HG03457 (cell line): ENCODE measurements around the gene FCRLB.
A peak's percentile ranks its signal among the peaks of the same experiment; 100 is the strongest.
"Not testable (repeated sequence)": the region's sequence is repeated elsewhere in the genome, so short reads cannot be mapped to it uniquely, and the experiment has no call there.

Experiments used
- ATAC-seq: cut with Tn5 transposase; IDR thresholded peaks from one replicate; pipeline ENCODE4 v1.9.1; 2021; ENCODE audit warnings: moderate number of reproducible peaks; ENCODE audit not compliant: unreplicated experiment

FCRLB gene

GRCh38 chr1:161739865-161740566, 18.7 kb downstream of the FCRLB start:
- no peak for ATAC-seq

- no peak for ATAC-seq
Observed at GRCh38 chr1:161740921-161741320, 19.6 kb downstream of the FCRLB start.

DNA sequence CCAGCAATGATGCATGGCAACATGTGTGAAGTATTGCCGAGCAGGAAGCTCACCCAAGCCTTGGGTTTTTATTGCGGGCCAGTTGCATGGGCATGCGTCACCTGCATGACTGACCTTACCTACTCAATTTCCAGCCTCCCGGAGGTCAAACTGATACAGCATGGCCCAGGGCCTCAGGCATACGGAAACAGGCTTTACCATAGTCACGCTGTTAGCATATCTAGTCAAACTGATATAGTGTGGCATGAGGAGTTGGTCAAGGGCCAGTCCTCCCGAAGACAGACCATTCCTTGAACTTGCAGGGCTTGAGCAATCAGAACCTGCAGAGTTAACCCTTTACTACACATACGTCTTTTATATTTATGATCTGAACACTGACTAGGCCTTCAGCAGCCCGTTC, 21.9 kb downstream of the FCRLB start:
- no peak for ATAC-seq

- ATAC-seq, result no peak
Observed at GRCh38 chr1:161747801-161748200, 26.5 kb downstream of the FCRLB start.

DNA sequence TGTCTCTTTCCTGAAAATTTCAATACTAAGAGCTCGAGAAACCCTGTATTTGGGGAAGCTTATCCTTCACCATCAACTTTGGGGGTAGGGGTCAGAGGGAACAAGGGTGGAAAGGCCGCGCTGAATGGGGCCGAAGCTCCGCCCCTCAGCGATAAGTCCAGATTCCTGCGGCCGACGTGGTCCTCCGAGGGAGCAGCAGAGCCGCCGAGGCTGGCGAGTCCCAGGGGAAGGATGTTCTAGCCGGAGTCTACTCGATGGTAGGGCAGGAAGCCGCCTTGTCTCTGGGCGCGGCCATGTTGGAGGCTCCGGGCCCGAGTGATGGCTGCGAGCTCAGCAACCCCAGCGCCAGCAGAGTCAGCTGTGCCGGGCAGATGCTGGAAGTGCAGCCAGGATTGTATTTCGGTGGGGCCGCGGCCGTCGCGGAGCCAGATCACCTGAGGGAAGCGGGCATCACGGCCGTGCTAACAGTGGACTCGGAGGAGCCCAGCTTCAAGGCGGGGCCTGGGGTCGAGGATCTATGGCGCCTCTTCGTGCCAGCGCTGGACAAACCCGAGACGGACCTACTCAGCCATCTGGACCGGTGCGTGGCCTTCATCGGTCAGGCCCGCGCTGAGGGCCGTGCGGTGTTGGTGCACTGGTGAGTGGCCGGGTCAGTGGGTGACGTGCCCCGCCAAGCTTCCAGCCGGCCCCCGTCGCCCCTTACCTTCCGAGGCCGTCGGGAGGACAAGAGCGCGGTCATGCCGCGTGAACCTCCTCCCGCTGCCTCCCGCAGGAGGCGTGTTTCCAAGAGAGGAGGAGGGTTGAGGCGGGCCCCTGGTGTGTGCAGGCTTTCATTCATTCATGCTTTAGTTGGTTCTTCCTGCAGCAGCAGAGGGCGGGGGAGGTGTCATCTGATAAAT, 28.4 kb downstream of the FCRLB start, which contains the start of gene DUSP12:
DUSP12 (plus strand) TSS at position 278 of the 899 bp plus-strand sequence; CDS start at position 294, 16 bp downstream.
- peak; percentile 76 for ATAC-seq

- no peak for ATAC-seq
Observed at GRCh38 chr1:161763522-161764098, 42.3 kb downstream of the FCRLB start.

GRCh38 chr1:161766102-161766981, 45.0 kb downstream of the FCRLB start, which contains the start of gene ATF6:
Gene ATF6, plus strand, starts transcription at chr1:161766320. Its CDS starts 41 bp downstream, at chr1:161766361.
- peak; percentile 47 for ATAC-seq

GRCh38 chr1:161768461-161768860, 47.1 kb downstream of the FCRLB start:
- no peak for ATAC-seq

DNA sequence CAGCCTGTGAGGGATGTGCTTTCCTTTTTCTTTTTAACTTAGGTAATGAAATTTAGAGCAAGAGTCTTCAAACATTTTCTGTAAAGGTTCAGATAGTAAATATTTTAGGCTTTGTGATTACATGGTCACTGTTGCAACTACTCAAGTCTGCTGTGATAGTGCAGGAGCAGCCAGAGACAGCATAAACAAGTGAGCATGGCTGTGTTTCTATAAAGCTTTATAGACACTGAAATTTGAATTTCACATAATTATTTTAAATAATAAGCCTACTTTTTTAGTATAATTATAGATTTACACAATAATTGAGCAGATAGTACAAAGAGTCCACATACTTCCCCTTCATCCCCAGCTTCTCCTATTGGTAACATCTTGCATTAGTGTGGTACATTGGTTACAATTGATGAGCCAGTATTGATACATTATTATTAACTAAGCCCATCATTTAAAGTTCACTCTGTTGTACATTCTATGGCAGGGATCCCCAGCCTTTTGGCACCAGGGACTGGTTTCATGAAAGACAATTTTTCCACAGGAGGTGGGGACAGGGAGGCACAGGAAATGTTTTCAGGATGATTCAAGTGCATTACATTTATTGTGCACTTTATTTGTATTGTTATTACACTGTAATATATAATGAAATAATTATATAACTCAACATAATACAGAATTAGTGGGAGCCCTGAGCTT, 47.8 kb downstream of the FCRLB start:
- no peak for ATAC-seq

GRCh38 chr1:161769673-161770045, 48.3 kb downstream of the FCRLB start:
- ATAC-seq, result not testable (repeated sequence)

- no peak for ATAC-seq
Observed at GRCh38 chr1:161770250-161770649, 48.9 kb downstream of the FCRLB start.

DNA sequence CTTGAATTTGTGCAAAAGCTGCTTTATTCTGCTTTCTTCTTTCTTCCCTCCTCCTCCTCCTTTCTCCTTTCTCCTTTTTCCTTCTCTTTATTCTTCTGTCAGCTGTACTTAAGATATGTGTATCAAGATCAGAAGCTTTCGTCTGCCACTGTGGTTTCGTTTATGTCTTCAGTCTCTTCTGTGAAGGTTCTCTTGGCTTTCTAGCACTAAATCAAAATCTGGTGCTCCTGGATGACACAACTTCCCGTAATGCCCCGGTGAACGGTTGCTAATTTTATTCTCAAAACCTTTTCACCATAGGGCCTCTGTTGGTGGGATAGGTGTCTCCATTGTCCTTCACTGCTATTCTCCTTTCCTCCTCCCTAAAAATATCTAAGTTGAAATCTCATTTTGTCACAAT, 49.8 kb downstream of the FCRLB start:
- no peak for ATAC-seq

- ATAC-seq, result no peak
Observed at GRCh38 chr1:161771973-161772372, 50.6 kb downstream of the FCRLB start.

- no peak for ATAC-seq
Observed at GRCh38 chr1:161772397-161772796, 51.1 kb downstream of the FCRLB start.

DNA sequence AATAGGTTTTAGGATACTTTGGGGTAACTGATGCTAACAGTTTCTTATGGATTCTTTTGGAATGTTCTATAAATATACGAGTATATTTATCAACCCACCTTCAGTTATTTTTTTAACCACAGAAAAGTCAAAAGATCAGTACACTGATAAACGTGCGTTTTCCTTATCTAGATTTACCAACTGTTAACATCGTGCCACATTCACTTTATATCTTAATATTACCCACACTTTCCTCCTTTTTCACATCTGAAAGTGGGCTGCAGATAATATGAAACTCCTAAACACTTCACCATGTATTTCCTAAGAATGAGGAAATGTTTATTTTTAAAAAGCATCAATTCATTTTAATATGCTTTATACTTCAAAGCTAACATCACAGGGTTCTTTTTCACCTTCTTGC, 52.4 kb downstream of the FCRLB start:
- ATAC-seq, result no peak

DNA sequence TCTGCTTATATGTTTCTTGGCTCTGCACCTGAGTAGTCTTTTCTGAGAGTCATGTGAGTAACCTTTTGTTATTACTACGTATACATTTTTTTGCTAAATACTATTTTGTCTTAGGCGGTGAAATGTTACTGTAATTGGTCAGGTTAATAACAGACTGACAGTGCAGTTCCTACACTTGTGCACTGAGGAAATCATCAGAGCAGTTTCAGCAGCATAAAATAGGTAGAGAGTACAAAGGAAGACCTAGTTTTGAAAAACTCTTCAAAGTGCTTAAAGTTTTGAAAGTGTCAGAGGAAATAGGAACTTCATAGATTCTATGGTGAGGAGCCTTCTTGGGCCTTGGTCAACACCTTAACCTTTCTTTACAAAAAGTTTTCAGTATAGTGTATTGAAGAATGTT, 55.9 kb downstream of the FCRLB start:
- no peak for ATAC-seq
